Cardiac muscle cell (in vitro differentiated cells and primary cell): ENCODE measurements around the gene TBXAS1. TPM values are rescaled to one million over a fixed set of nuclear protein-coding genes. Genes with fewer than 3 reads are reported as not detected.

Source experiments
- DNase-seq, 2 donors: peaks; one replicate each; pipeline versions ENCODE4 v3.0.0 to v3.0.0-alpha.2; 2010 to 2017; ENCODE audit warnings: low read depth in 1 of 2, low spot score in 1 of 2
- H3K27ac ChIP-seq: fragments of 200-600 bp; sonication (generic); 2 replicates; pipeline ENCODE4 v1.5.1; 2016
- H3K27me3 ChIP-seq: fragments of 200-600 bp; sonication (generic); 2 replicates; pipeline ENCODE4 v1.6.0; 2016; ENCODE audit warnings: control low read depth
- H3K36me3 ChIP-seq: fragments of 200-600 bp; sonication (generic); 2 replicates; pipeline ENCODE4 v1.5.1; 2016; ENCODE audit warnings: control low read depth
- H3K4me1 ChIP-seq: fragments of 200-600 bp; sonication (generic); 2 replicates; pipeline ENCODE4 v1.8.1; 2017; ENCODE audit warnings: low read depth, mild to moderate bottlenecking, mixed run types
- H3K4me3 ChIP-seq: fragments of 200-600 bp; sonication (generic); 2 replicates; pipeline ENCODE4 v1.5.1; 2016; ENCODE audit warnings: mild to moderate bottlenecking
- H3K9me3 ChIP-seq: fragments of 200-600 bp; sonication (generic); 2 replicates; pipeline ENCODE4 v1.5.1; 2017; ENCODE audit warnings: low read depth, mild to moderate bottlenecking, control low read depth
- polyA plus RNA-seq: library from polyadenylated mRNA; unstranded; fragments of >200 nt; fragmentation: Nextera tagmentation; extraction: Ambion mirVana; gene quantifications from 2 replicates; pipeline ENCODE4 v1.2.1, GENCODE V29; 2016
- total RNA-seq: library from RNA; depleted of rRNA; stranded (reverse); fragments of >200 nt; gene quantifications from 2 replicates; pipeline ENCODE4 v1.2.3, GENCODE V29; 2016
- TF ChIP-seq, protein P1 (sequence below): IDR thresholded peaks from 2 replicates; pipeline ENCODE4 v1.5.1; 2012; ENCODE audit warnings: low read depth, mild to moderate bottlenecking, low read length

Gene TBXAS1
- total RNA-seq (0.83 and 4.1 TPM in 2 replicates), polyA plus RNA-seq (2.9 and 6.2 TPM in 2 replicates)

DNA sequence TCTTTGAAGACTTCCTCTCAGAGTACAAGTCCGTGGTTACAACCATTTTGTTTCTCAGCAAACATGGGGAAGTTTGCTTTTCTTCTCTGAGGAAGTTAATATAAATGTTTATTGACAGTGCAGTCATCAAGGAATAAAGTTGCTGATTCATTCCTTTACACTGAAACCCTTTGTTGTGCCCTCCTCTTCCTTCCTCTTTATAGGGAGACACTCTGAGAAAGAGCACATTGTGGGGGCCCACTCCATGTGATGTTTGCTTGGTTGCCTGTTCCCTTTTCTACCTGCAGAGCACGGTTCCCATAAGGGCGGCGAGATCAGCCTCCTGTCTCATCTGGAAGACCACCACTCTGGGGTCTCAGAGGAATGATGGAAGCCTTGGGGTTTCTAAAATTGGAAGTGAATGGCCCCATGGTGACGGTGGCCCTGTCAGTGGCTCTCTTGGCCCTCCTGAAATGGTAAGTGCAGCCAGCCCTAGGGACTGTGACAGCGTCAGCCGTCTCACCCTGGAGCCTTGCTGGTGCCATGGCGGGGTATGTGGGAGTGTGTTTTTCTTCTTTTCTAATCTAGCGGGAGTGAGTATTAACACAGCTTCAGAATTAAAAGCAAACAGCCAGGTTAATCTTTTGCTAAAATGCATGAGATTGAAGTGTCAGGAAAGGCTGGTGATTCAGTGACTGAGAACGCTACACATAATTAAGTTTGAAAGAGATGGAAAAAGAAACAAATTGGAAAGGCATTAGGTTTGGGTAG lies at the start of gene TBXAS1:
TSS of gene TBXAS1 (plus strand) at position 240 of the 750 bp plus-strand sequence. CDS start at position 367, 127 bp downstream.
- Histone ChIP-seq H3K4me3 (no peak within 1 kb of the TSS), H3K27ac (peak within 1 kb of the TSS; percentile 23), H3K9me3 (no peaks in the 10 kb centered on the region), H3K36me3 (no peaks in the 10 kb centered on the region), H3K27me3 (no peaks in the 10 kb centered on the region), H3K4me1 (peaks cover 4% of the 10 kb centered on the region)
- TF ChIP-seq, protein P1, sequence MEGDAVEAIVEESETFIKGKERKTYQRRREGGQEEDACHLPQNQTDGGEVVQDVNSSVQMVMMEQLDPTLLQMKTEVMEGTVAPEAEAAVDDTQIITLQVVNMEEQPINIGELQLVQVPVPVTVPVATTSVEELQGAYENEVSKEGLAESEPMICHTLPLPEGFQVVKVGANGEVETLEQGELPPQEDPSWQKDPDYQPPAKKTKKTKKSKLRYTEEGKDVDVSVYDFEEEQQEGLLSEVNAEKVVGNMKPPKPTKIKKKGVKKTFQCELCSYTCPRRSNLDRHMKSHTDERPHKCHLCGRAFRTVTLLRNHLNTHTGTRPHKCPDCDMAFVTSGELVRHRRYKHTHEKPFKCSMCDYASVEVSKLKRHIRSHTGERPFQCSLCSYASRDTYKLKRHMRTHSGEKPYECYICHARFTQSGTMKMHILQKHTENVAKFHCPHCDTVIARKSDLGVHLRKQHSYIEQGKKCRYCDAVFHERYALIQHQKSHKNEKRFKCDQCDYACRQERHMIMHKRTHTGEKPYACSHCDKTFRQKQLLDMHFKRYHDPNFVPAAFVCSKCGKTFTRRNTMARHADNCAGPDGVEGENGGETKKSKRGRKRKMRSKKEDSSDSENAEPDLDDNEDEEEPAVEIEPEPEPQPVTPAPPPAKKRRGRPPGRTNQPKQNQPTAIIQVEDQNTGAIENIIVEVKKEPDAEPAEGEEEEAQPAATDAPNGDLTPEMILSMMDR, result no peak
- DNase-seq, result peak in 1 of 2 donors; percentile 34

DNA sequence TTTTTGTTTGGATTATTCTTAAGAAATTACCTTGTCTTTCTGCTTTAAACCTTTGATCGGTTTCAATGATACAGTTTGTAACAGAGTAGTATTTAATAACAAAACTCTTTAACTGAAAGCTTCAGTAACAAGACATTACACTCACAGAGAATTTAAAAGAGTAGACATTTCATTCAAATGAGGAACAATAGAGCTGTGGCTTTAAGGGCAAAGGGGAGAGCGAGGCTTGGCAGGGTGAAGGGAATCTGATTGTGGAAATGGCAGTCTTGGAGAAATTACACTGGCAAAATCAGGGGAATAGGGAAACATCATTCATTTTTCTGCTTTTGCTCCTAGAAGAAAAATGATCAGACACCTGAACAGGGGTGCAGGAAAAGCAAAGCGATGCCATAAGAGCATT lies 46.1 kb upstream of the TBXAS1 start:
- H3K4me1 ChIP-seq, result no peaks in the 10 kb centered on the region
- no peaks in the 10 kb centered on the region for H3K36me3 ChIP-seq
- no peak overlapping the region for H3K27ac ChIP-seq
- H3K4me3 ChIP-seq, result no peak overlapping the region
- H3K27me3 ChIP-seq, result no peaks in the 10 kb centered on the region
- peak in 1 of 2 donors; percentile 36 for DNase-seq
- TF ChIP-seq, protein P1, result no peak
- H3K9me3 ChIP-seq, result no peaks in the 10 kb centered on the region

DNA sequence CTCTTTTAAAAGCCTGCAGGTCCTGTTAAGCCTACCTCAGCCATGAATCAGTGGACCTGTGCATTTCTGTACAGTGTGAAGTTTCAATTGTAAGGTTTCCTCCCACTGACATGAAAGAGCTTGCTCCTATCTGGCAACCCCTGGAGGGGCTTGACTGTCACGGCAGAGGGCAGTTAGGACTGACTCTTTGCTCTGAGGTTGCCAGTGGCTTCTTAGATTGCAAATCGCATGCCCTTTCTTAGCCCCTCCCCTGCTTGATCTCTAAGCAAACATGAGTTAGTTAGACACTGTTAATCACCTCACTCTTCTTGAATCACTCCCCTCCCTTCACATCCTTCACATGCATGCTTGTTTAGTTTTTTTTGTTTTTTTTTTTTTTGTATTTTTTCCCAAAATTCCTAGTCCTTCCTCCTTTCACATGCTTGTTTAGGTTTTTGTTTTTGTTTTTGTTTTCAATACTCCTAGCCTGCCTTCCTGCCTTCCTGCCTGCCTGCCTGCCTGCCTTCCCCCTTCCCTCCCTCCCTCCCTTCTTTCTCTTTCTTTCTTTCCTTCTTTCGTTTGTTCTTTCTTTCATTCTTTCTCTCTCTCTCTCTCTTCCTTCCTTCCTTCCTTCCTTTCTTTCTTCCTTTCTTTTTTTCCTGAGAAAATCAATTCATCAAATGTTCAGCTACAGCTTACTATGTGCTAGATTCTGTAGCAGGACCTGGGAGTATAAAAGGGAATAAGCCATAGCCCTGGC lies 45.2 kb upstream of the TBXAS1 start:
- H3K36me3 ChIP-seq, result no peaks in the 10 kb centered on the region
- no peak overlapping the region for H3K4me3 ChIP-seq
- no peaks in the 10 kb centered on the region for H3K4me1 ChIP-seq
- DNase-seq, result no peak
- no peaks in the 10 kb centered on the region for H3K27me3 ChIP-seq
- TF ChIP-seq, protein P1, result no peak
- H3K9me3 ChIP-seq, result no peaks in the 10 kb centered on the region
- H3K27ac ChIP-seq, result no peak overlapping the region

DNA sequence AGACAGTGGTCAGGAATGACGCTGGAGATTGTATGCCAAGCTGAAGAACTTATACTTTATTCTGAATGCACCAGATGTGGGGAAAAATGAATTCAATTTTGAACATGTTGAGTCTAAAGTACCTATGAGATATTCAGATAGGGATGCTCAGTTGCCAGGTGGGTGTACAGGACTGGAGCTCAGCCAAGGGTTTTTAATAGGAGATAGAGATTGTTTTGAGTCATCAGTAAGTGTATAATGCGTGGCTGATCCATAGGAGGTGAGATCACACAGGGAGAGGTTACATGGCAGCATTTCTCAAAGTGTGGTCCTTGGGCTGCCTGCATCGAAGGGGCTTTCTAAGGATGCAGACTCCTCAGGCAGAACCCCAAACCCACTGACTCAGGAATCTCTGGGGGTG lies 44.4 kb upstream of the TBXAS1 start:
- Histone ChIP-seq H3K4me1 (no peaks in the 10 kb centered on the region), H3K9me3 (no peaks in the 10 kb centered on the region), H3K27me3 (no peaks in the 10 kb centered on the region), H3K27ac (no peak overlapping the region), H3K36me3 (no peaks in the 10 kb centered on the region), H3K4me3 (no peak overlapping the region)
- DNase-seq, result no peak
- TF ChIP-seq, protein P1, result no peak

DNA sequence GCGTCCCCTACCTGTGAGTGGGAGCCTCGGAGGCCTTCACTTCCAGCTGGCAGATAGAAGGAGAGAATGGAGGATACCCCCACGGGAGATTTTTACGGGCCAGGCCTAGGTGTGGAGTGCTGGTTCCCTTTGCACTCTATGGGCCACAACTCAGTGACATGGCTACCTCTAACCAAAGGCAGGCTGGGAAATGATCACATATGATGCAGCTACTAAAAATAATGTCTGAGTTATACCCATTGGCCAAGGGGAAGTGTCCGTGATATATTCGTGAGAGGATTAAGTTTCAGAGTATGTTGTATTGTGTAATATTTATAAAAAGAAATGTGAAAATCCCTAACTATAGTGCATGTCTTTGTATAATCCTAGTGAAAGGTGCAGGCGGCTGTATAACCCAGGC lies 37.7 kb upstream of the TBXAS1 start:
- TF ChIP-seq, protein P1, result no peak
- Histone ChIP-seq H3K4me1 (no peaks in the 10 kb centered on the region), H3K36me3 (no peaks in the 10 kb centered on the region), H3K27me3 (no peaks in the 10 kb centered on the region), H3K27ac (no peak overlapping the region), H3K9me3 (no peaks in the 10 kb centered on the region), H3K4me3 (no peak overlapping the region)
- DNase-seq, result no peak
